ENCODE measurements around the gene CDH16.

Gene CDH16

GRCh38 chr16:66889622-66890021, 29.1 kb downstream of the CDH16 start:
- Histone ChIP-seq H3K36me3 (peaks cover 24% of the 10 kb centered on the region), H3K27me3 (ENCODE audit: insufficient read depth, low read depth, severe bottlenecking) (no peaks in the 10 kb centered on the region), H3K4me3 (ENCODE audit: low read depth, low read length) (no peak overlapping the region), H3K9me3 (ENCODE audit: severe bottlenecking) (no peaks in the 10 kb centered on the region), H3K27ac (no peak overlapping the region)
- DNase-seq, result no peak
- no peak for TF ChIP-seq CTCF (IDR thresholded peaks at IDR 0.05; ENCODE audit: low read depth, low read length)

GRCh38 chr16:66888647-66889615, 29.8 kb downstream of the CDH16 start:
- no peaks in the 10 kb centered on the region for H3K9me3 ChIP-seq (ENCODE audit: severe bottlenecking)
- H3K36me3 ChIP-seq, result peaks cover 29% of the 10 kb centered on the region

GRCh38 chr16:66886914-66887313, 31.8 kb downstream of the CDH16 start:
- H3K4me3 ChIP-seq (ENCODE audit: low read depth, low read length), result no peak overlapping the region
- H3K9me3 ChIP-seq (ENCODE audit: severe bottlenecking), result no peaks in the 10 kb centered on the region
- DNase-seq, result no peak
- peaks cover 37% of the 10 kb centered on the region for H3K36me3 ChIP-seq
- no peak overlapping the region for H3K27ac ChIP-seq
- TF ChIP-seq CTCF (IDR thresholded peaks at IDR 0.05; ENCODE audit: low read depth, low read length), result no peak
- no peaks in the 10 kb centered on the region for H3K27me3 ChIP-seq (ENCODE audit: insufficient read depth, low read depth, severe bottlenecking)

More at GRCh38 chr16:66888647-66889615, 29.8 kb downstream of the CDH16 start:
- H3K27me3 ChIP-seq (ENCODE audit: insufficient read depth, low read depth, severe bottlenecking), result no peaks in the 10 kb centered on the region
- no peak overlapping the region for H3K27ac ChIP-seq
- TF ChIP-seq CTCF (IDR thresholded peaks at IDR 0.05; ENCODE audit: low read depth, low read length), result no peak
- no peak overlapping the region for H3K4me3 ChIP-seq (ENCODE audit: low read depth, low read length)
- no peak for DNase-seq

GRCh38 chr16:66886321-66886720, 32.4 kb downstream of the CDH16 start:
- H3K27me3 ChIP-seq (ENCODE audit: insufficient read depth, low read depth, severe bottlenecking), result no peaks in the 10 kb centered on the region
- H3K27ac ChIP-seq, result no peak overlapping the region
- no peaks in the 10 kb centered on the region for H3K9me3 ChIP-seq (ENCODE audit: severe bottlenecking)
- H3K36me3 ChIP-seq, result peaks cover 37% of the 10 kb centered on the region
- H3K4me3 ChIP-seq (ENCODE audit: low read depth, low read length), result no peak overlapping the region
- TF ChIP-seq CTCF (IDR thresholded peaks at IDR 0.05; ENCODE audit: low read depth, low read length), result no peak
- DNase-seq, result no peak

GRCh38 chr16:66885491-66885890, 33.2 kb downstream of the CDH16 start:
- DNase-seq, result no peak
- H3K9me3 ChIP-seq (ENCODE audit: severe bottlenecking), result no peaks in the 10 kb centered on the region
- no peak overlapping the region for H3K4me3 ChIP-seq (ENCODE audit: low read depth, low read length)
- H3K36me3 ChIP-seq, result peaks cover 37% of the 10 kb centered on the region
- TF ChIP-seq CTCF (IDR thresholded peaks at IDR 0.05; ENCODE audit: low read depth, low read length), result no peak
- no peaks in the 10 kb centered on the region for H3K27me3 ChIP-seq (ENCODE audit: insufficient read depth, low read depth, severe bottlenecking)
- no peak overlapping the region for H3K27ac ChIP-seq

All from WERI-Rb-1 (cell line).